OCI-LY3 (cell line): Measurements from ENCODE around the gene ELFN2.

Source experiments
- H2AFZ ChIP-seq: fragments of 200-600, 300-600 bp; shearing (Covaris generic); 2 replicates; pipeline ENCODE4 v1.6.0; 2014; ENCODE audit warnings: antibody characterized with exemption, low read depth, low read length
- H3K27ac ChIP-seq: fragments of 200-600, 300-600 bp; sonication (generic); 2 replicates; pipeline ENCODE4 v1.5.1; 2014; ENCODE audit warnings: mild to moderate bottlenecking, low read length, moderate library complexity, mixed read lengths
- H3K27me3 ChIP-seq: fragments of 200-600, 300-600 bp; sonication (generic); 2 replicates; pipeline ENCODE4 v1.6.1; 2014; ENCODE audit warnings: low read depth, low read length, mixed read lengths
- H3K36me3 ChIP-seq: fragments of 200-600, 300-600 bp; sonication (generic); replicated peaks from 2 replicates; pipeline ENCODE3; 2014; ENCODE audit warnings: low read depth, low read length, mixed read lengths
- H3K4me1 ChIP-seq: fragments of 300-600, 200-600 bp; sonication (generic); 2 replicates; pipeline ENCODE4 v1.6.1; 2014; ENCODE audit warnings: low read length, mixed read lengths
- H3K4me2 ChIP-seq: fragments of 200-600, 300-600 bp; sonication (generic); 2 replicates; pipeline ENCODE4 v1.6.1; 2014; ENCODE audit warnings: low read length, mixed read lengths
- H3K4me3 ChIP-seq: fragments of 300-600, 200-600 bp; sonication (generic); 2 replicates; pipeline ENCODE4 v1.5.1; 2014; ENCODE audit warnings: antibody characterized with exemption, mild to moderate bottlenecking, low read length, moderate library complexity
- H3K79me2 ChIP-seq: fragments of 300-600, 200-600 bp; shearing (Covaris generic); 2 replicates; pipeline ENCODE4 v1.6.1; 2014; ENCODE audit warnings: mild to moderate bottlenecking, low read length, mixed read lengths
- H3K9ac ChIP-seq: fragments of 300-600, 200-600 bp; shearing (Covaris generic); 2 replicates; pipeline ENCODE4 v1.6.0; 2014; ENCODE audit warnings: mild to moderate bottlenecking, low read length, moderate library complexity
- H3K9me3 ChIP-seq: fragments of 200-600, 300-600 bp; shearing (Covaris generic); 2 replicates; pipeline ENCODE4 v1.6.1; 2014; ENCODE audit warnings: low read length, mixed read lengths; ENCODE audit not compliant: insufficient read depth
- H4K20me1 ChIP-seq: fragments of 200-600, 300-600 bp; sonication (generic); 2 replicates; pipeline ENCODE4 v1.6.1; 2016; ENCODE audit warnings: low read length, mixed read lengths; ENCODE audit not compliant: insufficient read depth
- CTCF ChIP-seq: fragments of 200-600, 300-600 bp; sonication (generic); IDR thresholded peaks from 2 replicates; pipeline ENCODE4 v1.5.1; 2014; ENCODE audit warnings: antibody characterized with exemption, low read length, low read depth
- EZH2phosphoT487 ChIP-seq: fragments of 200-600 bp; shearing (Covaris generic); IDR thresholded peaks from 2 replicates; pipeline ENCODE4 v1.6.1; 2018; ENCODE audit warnings: antibody characterized with exemption, mixed run types, low read depth

Gene ELFN2

DNA sequence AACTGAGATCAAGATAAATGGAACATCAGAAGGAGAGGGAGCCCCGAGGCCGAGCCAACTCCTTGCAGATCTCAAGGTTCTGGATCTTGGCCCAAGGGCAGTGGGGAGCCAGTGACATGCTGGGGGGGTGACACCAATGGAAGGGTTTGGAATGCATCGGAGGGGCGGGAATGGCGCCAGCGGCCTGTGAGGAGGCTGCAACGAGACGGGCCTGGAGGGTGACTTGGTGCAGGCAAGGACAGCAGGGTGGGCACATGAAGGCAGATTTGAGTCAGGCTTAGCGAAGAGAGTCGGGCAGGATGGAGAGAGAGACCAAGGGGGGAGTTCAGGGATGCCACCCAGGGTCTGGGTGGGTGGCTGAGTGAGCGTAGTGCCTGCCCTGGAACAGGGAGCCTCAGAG is 23.2 kb downstream of the ELFN2 start:
- peaks cover 13% of the 10 kb centered on the region for H3K4me1 ChIP-seq
- H3K79me2 ChIP-seq = no peaks in the 10 kb centered on the region

GRCh38 chr22:37403267-37403960 is 23.9 kb downstream of the ELFN2 start:
- Histone ChIP-seq H2AFZ (no peak overlapping the region), H3K36me3 (no peaks in the 10 kb centered on the region), H3K27me3 (peaks cover 9% of the 10 kb centered on the region; the same call in 1 of the 2 replicates), H3K4me3 (no peak overlapping the region), H3K4me2 (no peak overlapping the region), H3K79me2 (no peaks in the 10 kb centered on the region), H3K9me3 (no peaks in the 10 kb centered on the region), H4K20me1 (no peaks in the 10 kb centered on the region), H3K4me1 (peaks cover 13% of the 10 kb centered on the region), H3K27ac (no peak overlapping the region), H3K9ac (no peak overlapping the region)
- TF ChIP-seq CTCF (no peak), EZH2phosphoT487 (no peak)

More for the DNA sequence above, 23.2 kb downstream of the ELFN2 start:
- H3K36me3 ChIP-seq = no peaks in the 10 kb centered on the region
- no peak for TF ChIP-seq EZH2phosphoT487
- no peak for TF ChIP-seq CTCF
- no peaks in the 10 kb centered on the region for H3K9me3 ChIP-seq
- H4K20me1 ChIP-seq = no peaks in the 10 kb centered on the region
- no peak overlapping the region for H3K9ac ChIP-seq
- peaks cover 11% of the 10 kb centered on the region; the same call in 1 of the 2 replicates for H3K27me3 ChIP-seq
- H3K27ac ChIP-seq = no peak overlapping the region
- H3K4me2 ChIP-seq = no peak overlapping the region
- no peak overlapping the region for H3K4me3 ChIP-seq
- H2AFZ ChIP-seq = no peak overlapping the region

DNA sequence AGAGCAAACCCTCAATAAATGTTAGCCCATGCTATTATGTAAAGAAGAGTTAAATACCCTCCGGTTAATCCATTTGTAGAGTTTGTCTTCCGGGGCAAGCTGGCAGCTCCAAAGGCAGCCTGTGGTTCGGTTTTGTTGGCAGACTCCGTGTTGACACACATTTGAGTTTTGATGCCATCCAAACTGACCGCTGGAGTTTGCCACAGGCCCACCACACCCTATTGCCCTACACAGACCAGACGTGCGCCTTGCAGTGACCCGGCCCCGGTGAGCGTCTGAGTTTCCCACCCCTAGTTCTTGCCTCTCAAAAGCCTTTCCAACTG is 25.1 kb downstream of the ELFN2 start:
- Histone ChIP-seq H3K27ac (no peak overlapping the region), H3K4me3 (no peak overlapping the region), H3K9ac (no peak overlapping the region), H3K9me3 (no peaks in the 10 kb centered on the region), H3K79me2 (no peaks in the 10 kb centered on the region), H3K27me3 (peaks cover 9% of the 10 kb centered on the region; the same call in 1 of the 2 replicates), H2AFZ (no peak overlapping the region), H4K20me1 (no peaks in the 10 kb centered on the region), H3K4me2 (no peak overlapping the region), H3K36me3 (no peaks in the 10 kb centered on the region), H3K4me1 (peaks cover 13% of the 10 kb centered on the region)
- no peak for TF ChIP-seq EZH2phosphoT487
- TF ChIP-seq CTCF = no peak

DNA sequence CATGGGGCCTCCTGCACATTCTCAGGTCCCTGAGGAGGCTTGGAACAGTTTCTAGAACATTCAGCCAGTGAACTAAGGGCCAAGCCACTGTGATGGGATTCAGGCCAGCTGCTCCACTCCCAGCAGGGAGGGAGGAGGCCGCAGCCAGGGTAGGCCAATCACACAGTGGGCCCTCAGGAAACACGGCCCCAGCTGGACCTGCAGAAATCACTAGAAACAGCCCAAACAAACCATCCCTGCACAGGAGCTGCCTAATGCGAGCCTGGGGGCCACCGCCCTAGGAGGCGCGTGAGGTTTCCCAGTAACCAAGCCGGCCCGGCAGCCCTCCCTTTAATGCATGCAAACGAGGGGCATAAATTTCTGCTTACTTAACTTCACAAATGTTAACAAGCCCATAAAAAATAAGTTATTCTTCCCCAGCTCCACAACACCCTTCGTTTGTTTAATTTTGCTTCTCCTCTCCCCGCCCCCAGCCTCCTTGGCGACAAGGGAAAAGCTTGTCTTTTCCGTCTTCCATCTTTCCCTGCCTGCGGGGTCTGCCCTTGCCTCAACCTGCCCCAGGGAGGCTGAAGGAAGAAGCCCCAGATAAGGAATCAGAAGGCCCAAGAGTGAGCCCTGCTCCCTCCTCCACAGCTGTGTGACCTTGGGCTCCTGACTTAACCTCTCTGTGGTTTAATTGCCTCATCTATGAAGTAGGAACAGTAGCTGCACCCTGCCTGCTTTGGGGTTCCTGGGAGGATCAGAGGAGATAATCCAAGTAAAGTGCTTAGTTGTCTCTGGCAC is 25.7 kb downstream of the ELFN2 start:
- no peak overlapping the region for H3K9ac ChIP-seq
- no peak overlapping the region for H3K27ac ChIP-seq
- H3K27me3 ChIP-seq = peaks cover 10% of the 10 kb centered on the region
- no peak overlapping the region for H3K4me3 ChIP-seq
- H3K9me3 ChIP-seq = no peaks in the 10 kb centered on the region
- TF ChIP-seq EZH2phosphoT487 (no peak), CTCF (no peak)
- H3K4me2 ChIP-seq = no peak overlapping the region
- no peak overlapping the region for H2AFZ ChIP-seq
- H3K79me2 ChIP-seq = no peaks in the 10 kb centered on the region
- peaks cover 13% of the 10 kb centered on the region for H3K4me1 ChIP-seq
- H3K36me3 ChIP-seq = no peaks in the 10 kb centered on the region
- no peaks in the 10 kb centered on the region for H4K20me1 ChIP-seq
